Liver (tissue), 9 donors: Measurements from ENCODE around the gene RMND5A. TPM values are rescaled to one million over a fixed set of nuclear protein-coding genes. Genes with fewer than 3 reads are reported as not detected.

ENCODE experiments used
- DNase-seq: peaks from one replicate; pipeline ENCODE4 v3.0.0-alpha.2; 2017; ENCODE audit warnings: low spot score
- H3K27ac ChIP-seq, 2 donors: one replicate each; pipeline ENCODE4 v1.7.0; 2013; ENCODE audit warnings: inconsistent platforms in 2 of 2, low read length in 2 of 2, control low read depth in 1 of 2, low read depth in 1 of 2, mild to moderate bottlenecking in 1 of 2
- H3K27me3 ChIP-seq, 4 donors: one replicate each; pipeline versions ENCODE4 v1.6.1 to v1.7.0; 2013; ENCODE audit warnings: low read length in 3 of 4, inconsistent platforms in 1 of 4, mild to moderate bottlenecking in 1 of 4, moderate library complexity in 1 of 4; ENCODE audit not compliant: control insufficient read depth in 4 of 4, insufficient read depth in 4 of 4
- H3K36me3 ChIP-seq, 4 donors: one replicate each; pipeline versions ENCODE4 v1.6.1 to v1.7.0; 2013; ENCODE audit warnings: low read length in 3 of 4, mild to moderate bottlenecking in 3 of 4, low read depth in 1 of 4, moderate library complexity in 1 of 4; ENCODE audit not compliant: control insufficient read depth in 4 of 4, insufficient read depth in 3 of 4
- H3K4me1 ChIP-seq, 4 donors: one replicate each; pipeline versions ENCODE4 v1.6.1 to v1.7.0; 2013; ENCODE audit warnings: low read length in 3 of 4, mild to moderate bottlenecking in 3 of 4, moderate library complexity in 1 of 4; ENCODE audit not compliant: control insufficient read depth in 4 of 4, insufficient read depth in 4 of 4
- H3K4me3 ChIP-seq, 3 donors: one replicate each; pipeline versions ENCODE4 v1.6.1 to v1.7.0; 2013; ENCODE audit warnings: low read length in 3 of 3, control low read depth in 1 of 3, low read depth in 1 of 3, mild to moderate bottlenecking in 1 of 3
- H3K9ac ChIP-seq, 2 donors: one replicate each; pipeline ENCODE4 v1.7.0; 2013; ENCODE audit warnings: low read length in 2 of 2, mild to moderate bottlenecking in 2 of 2, moderate library complexity in 2 of 2, control low read depth in 1 of 2, low read depth in 1 of 2
- H3K9me3 ChIP-seq, 4 donors: one replicate each; pipeline versions ENCODE4 v1.6.1 to v1.7.0; 2013; ENCODE audit warnings: low read length in 3 of 4; ENCODE audit not compliant: control insufficient read depth in 4 of 4
- EGR1 ChIP-seq, 2 donors: IDR thresholded peaks; 2 replicates each; pipeline ENCODE4 v1.6.1; 2016 to 2018; ENCODE audit warnings: antibody characterized with exemption in 2 of 2, low read depth in 2 of 2
- FOXA1 ChIP-seq: IDR thresholded peaks from 2 replicates; pipeline ENCODE4 v1.6.1; 2016; ENCODE audit warnings: antibody characterized with exemption
- GABPA ChIP-seq, 2 donors: IDR thresholded peaks in 1 of 2; conservative IDR thresholded peaks in 1 of 2; 2 replicates each; pipeline ENCODE4 v1.6.1; 2016; ENCODE audit warnings: antibody characterized with exemption in 2 of 2, mild to moderate bottlenecking in 1 of 2, moderate library complexity in 1 of 2
- HNF4A ChIP-seq, 2 donors: conservative IDR thresholded peaks; 2 replicates each; pipeline ENCODE4 v1.6.1; 2016; ENCODE audit warnings: antibody characterized with exemption in 2 of 2, mild to moderate bottlenecking in 2 of 2
- HNF4G ChIP-seq: IDR thresholded peaks from 2 replicates; pipeline ENCODE4 v1.6.1; 2016; ENCODE audit warnings: antibody characterized with exemption
- JUND ChIP-seq, 2 donors: IDR thresholded peaks; 2 replicates each; pipeline ENCODE4 v1.6.1; 2016; ENCODE audit warnings: antibody characterized with exemption in 2 of 2
- NR2F2 ChIP-seq: IDR thresholded peaks from 2 replicates; pipeline ENCODE4 v1.6.1; 2016; ENCODE audit warnings: antibody characterized with exemption
- RAD21 ChIP-seq, 2 donors: IDR thresholded peaks; 2 replicates each; pipeline ENCODE4 v1.6.1; 2016; ENCODE audit warnings: antibody characterized with exemption in 2 of 2, mild to moderate bottlenecking in 2 of 2
- TAF1 ChIP-seq: conservative IDR thresholded peaks from 2 replicates; pipeline ENCODE4 v1.6.1; 2016; ENCODE audit warnings: antibody characterized with exemption, mild to moderate bottlenecking
- WGBS: extraction: QIAGEN DNeasy Blood & Tissue Kit; methylation state at CpG from one replicate; pipeline ENCODE4 v1.1.7; 2013; 5-methylcytosine and 5-hydroxymethylcytosine counted together
- polyA plus RNA-seq, 2 donors: library from polyadenylated mRNA; stranded (reverse) in 1 of 2; unstranded in 1 of 2; fragments of 200-250 nt in 1 of 2; fragments of >200 nt in 1 of 2; fragmentation: Nextera tagmentation in 1 of 2; extraction: Ambion mirVana in 1 of 2; gene quantifications; one replicate each; pipeline versions ENCODE4 v1.2.1 to v1.2.3, GENCODE V29; 2013 to 2015
- total RNA-seq, 2 donors: library from RNA; depleted of rRNA; stranded (reverse); fragments of >200 nt; gene quantifications; one replicate each; pipeline ENCODE4 v1.2.3, GENCODE V29; 2014
- TF ChIP-seq, protein P1 (sequence below): IDR thresholded peaks from 2 replicates; pipeline ENCODE4 v1.6.1; 2016; ENCODE audit warnings: antibody characterized with exemption
- TF ChIP-seq, protein P2 (sequence below): IDR thresholded peaks from 2 replicates; pipeline ENCODE4 v1.6.1; 2016; ENCODE audit warnings: antibody characterized with exemption
- TF ChIP-seq, protein P3 (sequence below): IDR thresholded peaks from 2 replicates; pipeline ENCODE4 v1.6.1; 2016; ENCODE audit warnings: antibody characterized with exemption
- TF ChIP-seq, protein P4 (sequence below): IDR thresholded peaks from 2 replicates; pipeline ENCODE4 v1.6.1; 2016; ENCODE audit warnings: antibody characterized with exemption, mild to moderate bottlenecking
- TF ChIP-seq, protein P5 (sequence below): fragments of 150-350 bp; IDR thresholded peaks from 2 replicates; pipeline ENCODE4 v1.5.1; 2017; ENCODE audit warnings: improper control_type of control experiment, low read depth, low read length; ENCODE audit not compliant: missing input control
- donor health status: healthy.
- donor health status: healthy.
- donor health status: healthy.
- donor health status: healthy.
- donor health status: healthy.

RMND5A gene
- total and polyA plus RNA-seq, 4 donors = 8.8 to 74.5 (median 29.2) TPM

DNA sequence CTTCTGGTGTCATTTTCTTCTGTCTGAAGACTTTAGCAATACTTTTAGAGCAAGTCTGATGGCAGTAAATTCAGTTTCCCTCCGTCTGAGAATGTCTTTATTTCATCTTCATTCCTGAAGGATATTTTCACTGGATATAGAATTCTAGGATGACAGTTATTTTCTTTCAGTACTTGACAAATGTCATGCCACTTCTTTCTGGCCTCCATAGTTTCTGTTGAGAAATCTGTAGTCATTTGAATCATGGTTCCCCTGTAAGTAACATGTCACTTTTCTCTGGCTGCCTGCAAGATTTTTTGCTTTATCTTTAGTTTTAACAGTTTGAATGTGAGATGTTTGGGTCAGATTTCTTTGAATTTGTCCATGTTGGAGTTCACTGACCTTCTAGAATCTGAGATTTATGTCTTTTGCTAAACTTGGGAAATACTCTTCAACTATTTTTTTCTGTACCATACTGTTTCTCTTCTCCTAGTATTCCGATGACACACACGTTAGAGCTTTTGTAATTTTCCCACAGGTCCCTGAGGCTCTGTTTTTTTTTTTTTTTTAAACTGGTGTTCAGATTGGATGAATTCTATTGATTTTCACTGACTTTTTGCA lies 30.2 kb downstream of the RMND5A start:
- H3K4me1 ChIP-seq = no peaks in the 10 kb centered on the region
- peaks cover 0 to 5% (median 1%) of the 10 kb centered on the region in 4 donors for H3K9me3 ChIP-seq
- H3K27ac ChIP-seq = no peak overlapping the region
- no peak for DNase-seq
- no peak overlapping the region for H3K9ac ChIP-seq
- H3K36me3 ChIP-seq = peaks cover 6 to 24% (median 16%) of the 10 kb centered on the region in 4 donors
- H3K27me3 ChIP-seq = no peaks in the 10 kb centered on the region
- no peak overlapping the region for H3K4me3 ChIP-seq
- 96% methylated on average over 3 of the region's 3 CpGs for WGBS
- no peak for TF ChIP-seq TAF1
- TF ChIP-seq HNF4A (conservative IDR thresholded peaks at IDR 0.05) = no peak
- no peak for TF ChIP-seq GABPA (IDR thresholded peaks at IDR 0.05 in 1 of 2, conservative IDR thresholded peaks at IDR 0.05 in 1 of 2)
- no peak for TF ChIP-seq NR2F2
- no peak for TF ChIP-seq JUND (IDR thresholded peaks at IDR 0.05)
- TF ChIP-seq, protein P1, sequence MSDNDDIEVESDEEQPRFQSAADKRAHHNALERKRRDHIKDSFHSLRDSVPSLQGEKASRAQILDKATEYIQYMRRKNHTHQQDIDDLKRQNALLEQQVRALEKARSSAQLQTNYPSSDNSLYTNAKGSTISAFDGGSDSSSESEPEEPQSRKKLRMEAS = no peak
- TF ChIP-seq RAD21 (IDR thresholded peaks at IDR 0.05) = no peak
- TF ChIP-seq, protein P2, sequence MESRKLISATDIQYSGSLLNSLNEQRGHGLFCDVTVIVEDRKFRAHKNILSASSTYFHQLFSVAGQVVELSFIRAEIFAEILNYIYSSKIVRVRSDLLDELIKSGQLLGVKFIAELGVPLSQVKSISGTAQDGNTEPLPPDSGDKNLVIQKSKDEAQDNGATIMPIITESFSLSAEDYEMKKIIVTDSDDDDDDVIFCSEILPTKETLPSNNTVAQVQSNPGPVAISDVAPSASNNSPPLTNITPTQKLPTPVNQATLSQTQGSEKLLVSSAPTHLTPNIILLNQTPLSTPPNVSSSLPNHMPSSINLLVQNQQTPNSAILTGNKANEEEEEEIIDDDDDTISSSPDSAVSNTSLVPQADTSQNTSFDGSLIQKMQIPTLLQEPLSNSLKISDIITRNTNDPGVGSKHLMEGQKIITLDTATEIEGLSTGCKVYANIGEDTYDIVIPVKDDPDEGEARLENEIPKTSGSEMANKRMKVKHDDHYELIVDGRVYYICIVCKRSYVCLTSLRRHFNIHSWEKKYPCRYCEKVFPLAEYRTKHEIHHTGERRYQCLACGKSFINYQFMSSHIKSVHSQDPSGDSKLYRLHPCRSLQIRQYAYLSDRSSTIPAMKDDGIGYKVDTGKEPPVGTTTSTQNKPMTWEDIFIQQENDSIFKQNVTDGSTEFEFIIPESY = no peak
- no peak for TF ChIP-seq HNF4G

DNA sequence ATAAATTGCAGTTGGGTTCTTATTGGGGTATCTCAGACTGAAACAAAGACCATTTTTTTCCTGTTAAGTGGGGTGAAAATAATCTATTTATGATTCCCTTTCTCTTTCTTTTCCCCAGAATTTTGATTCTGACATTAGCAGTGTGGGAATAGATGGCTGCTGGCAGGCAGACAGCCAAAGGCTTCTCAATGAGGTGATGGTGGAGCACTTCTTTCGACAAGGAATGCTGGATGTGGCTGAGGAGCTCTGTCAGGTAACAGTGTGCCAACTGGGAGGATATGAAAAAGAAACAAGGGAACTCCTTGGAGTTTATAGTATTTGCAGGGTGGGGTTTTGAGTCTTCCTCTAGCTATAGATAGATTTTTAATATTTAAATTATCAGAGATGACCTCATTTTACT lies 31.7 kb downstream of the RMND5A start:
- no peaks in the 10 kb centered on the region for H3K27me3 ChIP-seq
- no peak overlapping the region for H3K27ac ChIP-seq
- peaks cover 0 to 5% (median 1%) of the 10 kb centered on the region in 4 donors for H3K9me3 ChIP-seq
- WGBS = 95% methylated on average over 1 of the region's 1 CpG
- no peak for DNase-seq
- H3K9ac ChIP-seq = no peak overlapping the region
- H3K4me3 ChIP-seq = no peak overlapping the region
- peaks cover 6 to 36% (median 15%) of the 10 kb centered on the region in 4 donors for H3K36me3 ChIP-seq
- H3K4me1 ChIP-seq = no peaks in the 10 kb centered on the region
- TF ChIP-seq FOXA1 = no peak
- no peak for TF ChIP-seq NR2F2
- TF ChIP-seq, protein P1 = no peak
- TF ChIP-seq, protein P3, sequence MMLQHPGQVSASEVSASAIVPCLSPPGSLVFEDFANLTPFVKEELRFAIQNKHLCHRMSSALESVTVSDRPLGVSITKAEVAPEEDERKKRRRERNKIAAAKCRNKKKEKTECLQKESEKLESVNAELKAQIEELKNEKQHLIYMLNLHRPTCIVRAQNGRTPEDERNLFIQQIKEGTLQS = no peak
- no peak for TF ChIP-seq TAF1
- TF ChIP-seq HNF4A (conservative IDR thresholded peaks at IDR 0.05) = no peak
- no peak for TF ChIP-seq JUND (IDR thresholded peaks at IDR 0.05)
- no peak for TF ChIP-seq EGR1 (IDR thresholded peaks at IDR 0.05; ENCODE audit: low read depth in 2 of 2)
- TF ChIP-seq, protein P4, sequence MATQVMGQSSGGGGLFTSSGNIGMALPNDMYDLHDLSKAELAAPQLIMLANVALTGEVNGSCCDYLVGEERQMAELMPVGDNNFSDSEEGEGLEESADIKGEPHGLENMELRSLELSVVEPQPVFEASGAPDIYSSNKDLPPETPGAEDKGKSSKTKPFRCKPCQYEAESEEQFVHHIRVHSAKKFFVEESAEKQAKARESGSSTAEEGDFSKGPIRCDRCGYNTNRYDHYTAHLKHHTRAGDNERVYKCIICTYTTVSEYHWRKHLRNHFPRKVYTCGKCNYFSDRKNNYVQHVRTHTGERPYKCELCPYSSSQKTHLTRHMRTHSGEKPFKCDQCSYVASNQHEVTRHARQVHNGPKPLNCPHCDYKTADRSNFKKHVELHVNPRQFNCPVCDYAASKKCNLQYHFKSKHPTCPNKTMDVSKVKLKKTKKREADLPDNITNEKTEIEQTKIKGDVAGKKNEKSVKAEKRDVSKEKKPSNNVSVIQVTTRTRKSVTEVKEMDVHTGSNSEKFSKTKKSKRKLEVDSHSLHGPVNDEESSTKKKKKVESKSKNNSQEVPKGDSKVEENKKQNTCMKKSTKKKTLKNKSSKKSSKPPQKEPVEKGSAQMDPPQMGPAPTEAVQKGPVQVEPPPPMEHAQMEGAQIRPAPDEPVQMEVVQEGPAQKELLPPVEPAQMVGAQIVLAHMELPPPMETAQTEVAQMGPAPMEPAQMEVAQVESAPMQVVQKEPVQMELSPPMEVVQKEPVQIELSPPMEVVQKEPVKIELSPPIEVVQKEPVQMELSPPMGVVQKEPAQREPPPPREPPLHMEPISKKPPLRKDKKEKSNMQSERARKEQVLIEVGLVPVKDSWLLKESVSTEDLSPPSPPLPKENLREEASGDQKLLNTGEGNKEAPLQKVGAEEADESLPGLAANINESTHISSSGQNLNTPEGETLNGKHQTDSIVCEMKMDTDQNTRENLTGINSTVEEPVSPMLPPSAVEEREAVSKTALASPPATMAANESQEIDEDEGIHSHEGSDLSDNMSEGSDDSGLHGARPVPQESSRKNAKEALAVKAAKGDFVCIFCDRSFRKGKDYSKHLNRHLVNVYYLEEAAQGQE = no peak
- no peak for TF ChIP-seq RAD21 (IDR thresholded peaks at IDR 0.05)
- TF ChIP-seq HNF4G = no peak
- no peak for TF ChIP-seq GABPA (IDR thresholded peaks at IDR 0.05 in 1 of 2, conservative IDR thresholded peaks at IDR 0.05 in 1 of 2)
- TF ChIP-seq, protein P5, sequence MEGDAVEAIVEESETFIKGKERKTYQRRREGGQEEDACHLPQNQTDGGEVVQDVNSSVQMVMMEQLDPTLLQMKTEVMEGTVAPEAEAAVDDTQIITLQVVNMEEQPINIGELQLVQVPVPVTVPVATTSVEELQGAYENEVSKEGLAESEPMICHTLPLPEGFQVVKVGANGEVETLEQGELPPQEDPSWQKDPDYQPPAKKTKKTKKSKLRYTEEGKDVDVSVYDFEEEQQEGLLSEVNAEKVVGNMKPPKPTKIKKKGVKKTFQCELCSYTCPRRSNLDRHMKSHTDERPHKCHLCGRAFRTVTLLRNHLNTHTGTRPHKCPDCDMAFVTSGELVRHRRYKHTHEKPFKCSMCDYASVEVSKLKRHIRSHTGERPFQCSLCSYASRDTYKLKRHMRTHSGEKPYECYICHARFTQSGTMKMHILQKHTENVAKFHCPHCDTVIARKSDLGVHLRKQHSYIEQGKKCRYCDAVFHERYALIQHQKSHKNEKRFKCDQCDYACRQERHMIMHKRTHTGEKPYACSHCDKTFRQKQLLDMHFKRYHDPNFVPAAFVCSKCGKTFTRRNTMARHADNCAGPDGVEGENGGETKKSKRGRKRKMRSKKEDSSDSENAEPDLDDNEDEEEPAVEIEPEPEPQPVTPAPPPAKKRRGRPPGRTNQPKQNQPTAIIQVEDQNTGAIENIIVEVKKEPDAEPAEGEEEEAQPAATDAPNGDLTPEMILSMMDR = no peak
